PFSK-1 (cell line): Measurements from ENCODE around the gene C1orf159.

Source experiments
- FOXP2 ChIP-seq: optimal IDR thresholded peaks from 2 replicates; pipeline ENCODE3; 2011; ENCODE audit warnings: borderline replicate concordance, control low read depth, inconsistent platforms; ENCODE audit not compliant: insufficient read depth; ENCODE audit errors: extremely low read length, extremely low read depth
- POLR2AphosphoS5 ChIP-seq: IDR thresholded peaks from 2 replicates; pipeline ENCODE4 v1.6.1; 2012; ENCODE audit warnings: low read depth, mild to moderate bottlenecking, control low read depth, low read length, moderate library complexity
- SIN3A ChIP-seq: IDR thresholded peaks from 2 replicates; pipeline ENCODE4 v1.6.1; 2012; ENCODE audit warnings: mild to moderate bottlenecking, low read length, moderate library complexity, borderline replicate concordance; ENCODE audit not compliant: insufficient read depth
- TAF1 ChIP-seq: IDR thresholded peaks from 2 replicates; pipeline ENCODE4 v1.6.1; 2012; ENCODE audit warnings: low read length, control low read depth, borderline replicate concordance; ENCODE audit not compliant: insufficient read depth
- TF ChIP-seq, protein P1 (sequence below), 2 experiments: IDR thresholded peaks; 2 replicates each; pipeline versions ENCODE4 v1.6.1 to v1.8.0; 2011 to 2012; ENCODE audit warnings: low read depth in 2 of 2, low read length in 2 of 2, control low read depth in 1 of 2, inconsistent platforms in 1 of 2, mild to moderate bottlenecking in 1 of 2, moderate library complexity in 1 of 2; ENCODE audit not compliant: insufficient read depth in 1 of 2

The C1orf159 gene

DNA sequence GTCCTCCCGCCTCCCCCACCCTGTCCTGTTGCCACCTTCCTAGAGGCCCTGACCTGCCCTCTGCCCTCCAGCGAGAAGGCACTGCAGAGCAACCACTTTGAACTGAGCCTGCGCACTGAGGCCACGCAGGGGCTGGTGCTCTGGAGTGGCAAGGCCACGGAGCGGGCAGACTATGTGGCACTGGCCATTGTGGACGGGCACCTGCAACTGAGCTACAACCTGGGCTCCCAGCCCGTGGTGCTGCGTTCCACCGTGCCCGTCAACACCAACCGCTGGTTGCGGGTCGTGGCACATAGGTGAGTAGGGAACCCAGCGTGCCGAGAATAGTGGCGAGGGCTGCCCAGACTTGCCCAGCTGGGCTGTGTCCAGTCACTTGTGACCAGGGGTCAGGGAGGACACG, 62.2 kb downstream of the C1orf159 start:
- TF ChIP-seq TAF1 = no peak
- TF ChIP-seq POLR2AphosphoS5 = no peak
- TF ChIP-seq, protein P1, sequence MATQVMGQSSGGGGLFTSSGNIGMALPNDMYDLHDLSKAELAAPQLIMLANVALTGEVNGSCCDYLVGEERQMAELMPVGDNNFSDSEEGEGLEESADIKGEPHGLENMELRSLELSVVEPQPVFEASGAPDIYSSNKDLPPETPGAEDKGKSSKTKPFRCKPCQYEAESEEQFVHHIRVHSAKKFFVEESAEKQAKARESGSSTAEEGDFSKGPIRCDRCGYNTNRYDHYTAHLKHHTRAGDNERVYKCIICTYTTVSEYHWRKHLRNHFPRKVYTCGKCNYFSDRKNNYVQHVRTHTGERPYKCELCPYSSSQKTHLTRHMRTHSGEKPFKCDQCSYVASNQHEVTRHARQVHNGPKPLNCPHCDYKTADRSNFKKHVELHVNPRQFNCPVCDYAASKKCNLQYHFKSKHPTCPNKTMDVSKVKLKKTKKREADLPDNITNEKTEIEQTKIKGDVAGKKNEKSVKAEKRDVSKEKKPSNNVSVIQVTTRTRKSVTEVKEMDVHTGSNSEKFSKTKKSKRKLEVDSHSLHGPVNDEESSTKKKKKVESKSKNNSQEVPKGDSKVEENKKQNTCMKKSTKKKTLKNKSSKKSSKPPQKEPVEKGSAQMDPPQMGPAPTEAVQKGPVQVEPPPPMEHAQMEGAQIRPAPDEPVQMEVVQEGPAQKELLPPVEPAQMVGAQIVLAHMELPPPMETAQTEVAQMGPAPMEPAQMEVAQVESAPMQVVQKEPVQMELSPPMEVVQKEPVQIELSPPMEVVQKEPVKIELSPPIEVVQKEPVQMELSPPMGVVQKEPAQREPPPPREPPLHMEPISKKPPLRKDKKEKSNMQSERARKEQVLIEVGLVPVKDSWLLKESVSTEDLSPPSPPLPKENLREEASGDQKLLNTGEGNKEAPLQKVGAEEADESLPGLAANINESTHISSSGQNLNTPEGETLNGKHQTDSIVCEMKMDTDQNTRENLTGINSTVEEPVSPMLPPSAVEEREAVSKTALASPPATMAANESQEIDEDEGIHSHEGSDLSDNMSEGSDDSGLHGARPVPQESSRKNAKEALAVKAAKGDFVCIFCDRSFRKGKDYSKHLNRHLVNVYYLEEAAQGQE (IDR thresholded peaks at IDR 0.05; ENCODE audit: insufficient read depth in 1 of 2, low read depth in 2 of 2, low read length in 2 of 2) = no peak
- no peak for TF ChIP-seq SIN3A
- TF ChIP-seq FOXP2 = no peak

DNA sequence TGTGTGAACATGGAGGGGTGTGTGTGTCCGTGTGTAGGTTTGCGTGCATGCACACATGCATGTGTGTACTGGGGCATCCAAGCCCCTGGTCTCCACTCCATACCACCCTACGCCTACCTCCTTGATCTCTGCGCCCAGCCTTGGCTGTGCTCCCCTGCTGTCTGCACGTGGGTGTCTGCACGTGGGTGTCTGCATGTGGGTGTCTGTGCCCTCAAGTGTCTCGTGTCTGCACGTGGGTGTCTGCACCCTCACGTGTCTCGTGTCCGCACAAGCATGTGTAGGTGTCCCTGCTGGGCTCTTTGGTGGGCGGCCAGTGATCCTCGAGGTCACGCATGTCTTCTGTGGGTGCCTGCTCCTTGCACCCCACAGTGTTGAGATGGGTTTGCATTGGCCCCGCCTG, 62.9 kb downstream of the C1orf159 start:
- TF ChIP-seq, protein P1 (IDR thresholded peaks at IDR 0.05; ENCODE audit: insufficient read depth in 1 of 2, low read depth in 2 of 2, low read length in 2 of 2) = no peak
- no peak for TF ChIP-seq FOXP2
- no peak for TF ChIP-seq POLR2AphosphoS5

DNA sequence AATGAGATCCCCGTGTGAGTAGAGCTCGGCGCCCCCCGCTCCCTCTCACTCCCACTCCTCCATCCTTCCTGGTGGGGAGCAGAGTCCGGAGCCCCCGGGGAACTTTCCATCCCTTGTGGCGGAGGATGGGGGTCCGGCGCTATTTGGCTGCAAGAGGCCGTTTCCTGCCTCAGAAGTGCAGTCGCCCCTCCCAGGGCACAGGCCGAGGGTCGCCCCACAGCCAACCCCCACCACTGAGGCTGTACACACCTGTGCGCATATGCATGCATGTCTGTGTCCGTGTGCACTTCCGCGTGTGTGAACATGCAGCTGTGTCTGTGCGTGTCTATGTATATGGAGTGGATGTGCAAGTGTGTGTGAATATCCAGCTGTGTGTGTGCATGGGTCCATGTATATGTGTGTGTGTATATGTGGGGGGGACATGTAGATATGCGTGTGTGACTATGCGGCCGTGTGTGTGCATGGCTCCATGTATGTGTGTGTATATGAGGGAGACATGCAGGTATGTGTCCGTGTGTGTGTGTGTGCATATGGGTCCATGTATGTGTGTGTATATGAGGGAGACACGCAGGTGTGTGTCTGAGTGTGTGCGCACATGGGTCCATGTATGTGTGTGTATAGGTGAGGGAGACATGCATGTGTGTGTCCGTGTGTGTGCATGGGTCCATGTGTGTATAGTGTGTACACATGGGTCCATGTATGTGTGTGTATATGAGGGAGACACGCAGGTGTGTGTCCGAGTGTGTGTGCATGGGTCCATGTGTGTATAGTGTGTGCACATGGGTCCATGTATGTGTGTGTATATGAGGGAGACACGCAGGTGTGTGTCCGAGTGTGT, 63.7 kb downstream of the C1orf159 start:
- TF ChIP-seq SIN3A = no peak
- TF ChIP-seq, protein P1 (IDR thresholded peaks at IDR 0.05; ENCODE audit: insufficient read depth in 1 of 2, low read depth in 2 of 2, low read length in 2 of 2) = no peak
- TF ChIP-seq POLR2AphosphoS5 = no peak
- TF ChIP-seq FOXP2 = no peak
- TF ChIP-seq TAF1 = no peak

DNA sequence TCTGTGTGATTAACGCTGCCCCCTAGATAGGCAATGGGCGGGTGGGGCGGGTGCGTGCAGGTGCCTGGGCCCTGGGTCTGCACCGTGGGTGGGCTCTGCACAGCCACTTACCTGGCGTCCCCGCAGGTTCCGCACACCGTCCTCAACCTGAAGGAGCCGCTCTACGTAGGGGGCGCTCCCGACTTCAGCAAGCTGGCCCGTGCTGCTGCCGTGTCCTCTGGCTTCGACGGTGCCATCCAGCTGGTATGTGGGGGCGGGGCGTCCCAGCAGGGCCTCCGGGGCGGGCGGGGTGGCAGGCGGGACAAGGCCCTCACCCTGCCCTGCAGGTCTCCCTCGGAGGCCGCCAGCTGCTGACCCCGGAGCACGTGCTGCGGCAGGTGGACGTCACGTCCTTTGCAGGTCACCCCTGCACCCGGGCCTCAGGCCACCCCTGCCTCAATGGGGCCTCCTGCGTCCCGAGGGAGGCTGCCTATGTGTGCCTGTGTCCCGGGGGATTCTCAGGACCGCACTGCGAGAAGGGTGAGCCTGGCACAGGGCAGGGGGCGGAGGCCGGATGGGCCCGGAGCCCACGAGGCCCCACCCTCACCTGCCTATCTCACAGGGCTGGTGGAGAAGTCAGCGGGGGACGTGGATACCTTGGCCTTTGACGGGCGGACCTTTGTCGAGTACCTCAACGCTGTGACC, 64.6 kb downstream of the C1orf159 start:
- TF ChIP-seq TAF1 (no peak), FOXP2 (no peak), POLR2AphosphoS5 (no peak), SIN3A (no peak)
- TF ChIP-seq, protein P1 (IDR thresholded peaks at IDR 0.05; ENCODE audit: insufficient read depth in 1 of 2, low read depth in 2 of 2, low read length in 2 of 2) = no peak
